ENCODE measurements around the gene RGS7. TPM values are rescaled to one million over a fixed set of nuclear protein-coding genes. Genes with fewer than 3 reads are reported as not detected.

Gene RGS7
- total RNA-seq, 1 donor from 2014 or later, result 2.5 TPM

DNA sequence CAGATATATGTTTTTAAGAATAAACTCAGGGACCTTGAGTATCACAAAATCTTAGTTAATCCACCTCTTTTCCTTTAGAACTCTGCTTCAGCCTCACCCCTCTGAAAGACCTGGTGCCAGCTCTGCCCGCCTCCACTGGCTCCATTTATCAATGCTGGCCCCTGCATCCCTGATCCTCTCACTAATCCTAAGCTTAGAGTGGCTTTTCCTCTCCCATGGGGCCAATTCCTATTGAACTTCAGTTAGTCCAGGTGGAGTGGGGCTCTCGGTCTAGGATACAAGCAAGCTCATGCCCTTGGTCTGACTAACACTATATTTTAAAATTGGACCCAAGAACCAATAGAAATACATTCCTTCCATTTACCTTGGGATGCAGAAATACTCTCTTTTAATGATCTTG lies 87.0 kb downstream of the RGS7 start:
- H3K27ac Mint-ChIP-seq, result no peak overlapping the region
- H3K4me3 Mint-ChIP-seq, result no peak overlapping the region
- no peak for DNase-seq (ENCODE audit: extremely low spot score, unreplicated experiment)
- H3K4me1 Mint-ChIP-seq (ENCODE audit: unreplicated experiment), result peaks cover 3% of the 10 kb centered on the region
- TF ChIP-seq CTCF (conservative IDR thresholded peaks at IDR 0.05), result no peak
- H3K9me3 Mint-ChIP-seq, result peaks cover 16% of the 10 kb centered on the region
- H3K36me3 Mint-ChIP-seq, result no peaks in the 10 kb centered on the region
- H3K27me3 Mint-ChIP-seq, result no peaks in the 10 kb centered on the region

DNA sequence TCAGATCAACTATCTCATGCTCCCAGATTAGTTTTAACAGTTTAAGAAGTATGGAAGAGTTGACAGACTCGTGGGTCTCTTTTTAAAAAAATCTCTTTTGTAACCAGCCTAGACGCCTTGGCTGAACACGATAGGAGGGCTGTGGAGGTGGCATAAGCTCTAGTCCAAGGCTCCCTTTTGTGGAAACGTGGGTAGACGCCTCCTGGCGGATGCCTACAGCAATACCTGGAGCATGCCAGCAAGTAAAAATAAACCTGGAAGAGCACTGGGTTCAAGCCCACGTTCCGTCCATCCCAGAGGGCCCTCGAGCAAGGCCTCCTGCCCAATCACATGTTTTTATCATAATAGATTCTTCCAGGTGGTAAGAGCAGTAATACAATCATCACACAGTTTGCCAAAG lies 87.9 kb downstream of the RGS7 start:
- no peaks in the 10 kb centered on the region for H3K27me3 Mint-ChIP-seq
- H3K4me1 Mint-ChIP-seq (ENCODE audit: unreplicated experiment), result peaks cover 3% of the 10 kb centered on the region
- TF ChIP-seq CTCF (conservative IDR thresholded peaks at IDR 0.05), result peak; percentile 26
- no peak for DNase-seq (ENCODE audit: extremely low spot score, unreplicated experiment)
- H3K9me3 Mint-ChIP-seq, result peaks cover 16% of the 10 kb centered on the region
- no peaks in the 10 kb centered on the region for H3K36me3 Mint-ChIP-seq
- H3K4me3 Mint-ChIP-seq, result no peak overlapping the region
- no peak overlapping the region for H3K27ac Mint-ChIP-seq

DNA sequence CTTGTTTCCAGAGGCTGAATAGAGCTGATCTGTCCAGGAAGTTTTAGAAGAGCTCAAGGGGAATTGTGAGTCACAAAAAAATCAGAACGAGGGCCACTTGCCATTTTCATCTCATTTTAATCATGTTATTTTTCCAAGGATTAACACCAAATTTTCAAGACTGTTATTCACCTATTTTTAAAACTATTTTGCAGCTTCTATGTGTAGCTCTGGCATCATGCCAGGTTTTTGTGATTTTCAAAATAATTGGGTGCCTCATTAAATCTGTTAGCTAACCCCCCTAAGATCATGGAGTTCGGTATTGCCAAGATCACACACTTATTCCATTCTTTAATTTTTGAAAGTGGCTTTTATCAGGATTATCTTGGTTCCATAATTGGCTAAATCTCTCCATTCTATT lies 90.9 kb downstream of the RGS7 start:
- Mint-ChIP-seq H3K27me3 (no peaks in the 10 kb centered on the region), H3K4me1 (ENCODE audit: unreplicated experiment) (no peaks in the 10 kb centered on the region), H3K9me3 (peaks cover 3% of the 10 kb centered on the region), H3K27ac (no peak overlapping the region), H3K4me3 (no peak overlapping the region), H3K36me3 (no peaks in the 10 kb centered on the region)
- DNase-seq (ENCODE audit: extremely low spot score, unreplicated experiment), result no peak
- no peak for TF ChIP-seq CTCF (conservative IDR thresholded peaks at IDR 0.05)

DNA sequence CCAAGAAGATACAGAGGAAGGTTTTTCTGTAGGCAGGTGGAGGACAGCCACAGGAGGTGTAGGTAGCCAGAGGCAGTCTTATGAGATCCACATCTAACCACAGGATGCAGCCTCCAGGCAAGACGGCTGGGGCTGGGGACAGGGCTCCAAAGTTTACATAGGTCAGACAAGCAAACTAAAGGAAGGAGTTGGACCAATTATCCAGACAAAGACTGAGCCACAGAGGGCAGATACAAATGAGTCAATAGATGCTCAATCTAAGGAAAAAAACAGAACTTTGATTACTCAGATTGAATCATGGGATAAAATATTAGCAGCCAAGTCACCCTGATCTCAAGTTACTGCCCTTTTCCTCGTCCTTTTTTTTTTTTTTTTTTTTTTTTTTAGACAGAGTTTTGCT lies 91.6 kb downstream of the RGS7 start:
- Mint-ChIP-seq H3K27me3 (no peaks in the 10 kb centered on the region), H3K36me3 (no peaks in the 10 kb centered on the region), H3K4me1 (ENCODE audit: unreplicated experiment) (no peaks in the 10 kb centered on the region), H3K4me3 (no peak overlapping the region), H3K9me3 (no peaks in the 10 kb centered on the region), H3K27ac (no peak overlapping the region)
- no peak for TF ChIP-seq CTCF (conservative IDR thresholded peaks at IDR 0.05)
- DNase-seq (ENCODE audit: extremely low spot score, unreplicated experiment), result no peak

GRCh38 chr1:241263346-241263745 lies 93.7 kb downstream of the RGS7 start:
- DNase-seq (ENCODE audit: extremely low spot score, unreplicated experiment), result no peak
- no peak overlapping the region for H3K27ac Mint-ChIP-seq
- H3K36me3 Mint-ChIP-seq, result no peaks in the 10 kb centered on the region
- no peaks in the 10 kb centered on the region for H3K27me3 Mint-ChIP-seq
- H3K9me3 Mint-ChIP-seq, result no peaks in the 10 kb centered on the region
- TF ChIP-seq CTCF (conservative IDR thresholded peaks at IDR 0.05), result no peak
- H3K4me1 Mint-ChIP-seq (ENCODE audit: unreplicated experiment), result no peaks in the 10 kb centered on the region
- no peak overlapping the region for H3K4me3 Mint-ChIP-seq

GRCh38 chr1:241253471-241253870 lies 103.5 kb downstream of the RGS7 start:
- Mint-ChIP-seq H3K36me3 (no peaks in the 10 kb centered on the region), H3K4me3 (no peak overlapping the region), H3K9me3 (peaks cover 8% of the 10 kb centered on the region), H3K4me1 (ENCODE audit: unreplicated experiment) (no peaks in the 10 kb centered on the region), H3K27ac (no peak overlapping the region), H3K27me3 (no peaks in the 10 kb centered on the region)
- TF ChIP-seq CTCF (conservative IDR thresholded peaks at IDR 0.05), result no peak
- no peak for DNase-seq (ENCODE audit: extremely low spot score, unreplicated experiment)
